Fibroblast of lung (primary cell): ENCODE data around the gene KLK7. TPM values are rescaled to one million over a fixed set of nuclear protein-coding genes. Genes with fewer than 3 reads are reported as not detected.

Experiments used
- DNase-seq, 2 donors: peaks; one replicate each; pipeline versions ENCODE4 v3.0.0 to v3.0.0-alpha.2; 2010; ENCODE audit warnings: low read depth in 2 of 2
- H2AFZ ChIP-seq: 2 replicates; pipeline ENCODE4 v1.5.1; 2012; ENCODE audit warnings: low read length, control low read depth, inconsistent platforms
- H3K27ac ChIP-seq: 2 replicates; pipeline ENCODE4 v1.5.1; 2011; ENCODE audit warnings: low read length, control low read depth; ENCODE audit not compliant: insufficient read depth
- H3K27me3 ChIP-seq: 2 replicates; pipeline ENCODE4 v1.5.1; 2011; ENCODE audit warnings: mild to moderate bottlenecking, low read length; ENCODE audit not compliant: control insufficient read depth, insufficient read depth
- H3K36me3 ChIP-seq: 2 replicates; pipeline ENCODE4 v1.5.1; 2011; ENCODE audit warnings: low read length; ENCODE audit not compliant: control insufficient read depth, insufficient read depth
- H3K4me1 ChIP-seq: 2 replicates; pipeline ENCODE4 v1.5.1; 2011; ENCODE audit warnings: low read length; ENCODE audit not compliant: control insufficient read depth, insufficient read depth; ENCODE audit errors: extremely low read depth
- H3K4me2 ChIP-seq: 2 replicates; pipeline ENCODE4 v1.5.1; 2011; ENCODE audit warnings: low read length, control low read depth; ENCODE audit not compliant: insufficient read depth; ENCODE audit errors: extremely low read depth
- H3K4me3 ChIP-seq, 4 experiments: fragments of 200-600 bp in 1 of 4; sonication (generic) in 1 of 4; replicated peaks in 1 of 4; 2 replicates each; pipeline ENCODE4 v1.5.1; 2011 to 2016; ENCODE audit warnings: low read length in 4 of 4, low read depth in 3 of 4, mild to moderate bottlenecking in 3 of 4, control low read depth in 2 of 4, inconsistent platforms in 1 of 4, mixed read lengths in 1 of 4; ENCODE audit not compliant: insufficient read depth in 1 of 4; ENCODE audit errors: control extremely low read depth in 1 of 4
- H3K79me2 ChIP-seq: 2 replicates; pipeline ENCODE4 v1.5.1; 2012; ENCODE audit warnings: mild to moderate bottlenecking, low read length, inconsistent platforms; ENCODE audit not compliant: control insufficient read depth, insufficient read depth
- H3K9ac ChIP-seq: 2 replicates; pipeline ENCODE4 v1.5.1; 2011; ENCODE audit warnings: mild to moderate bottlenecking, low read length, control low read depth; ENCODE audit not compliant: insufficient read depth
- H3K9me3 ChIP-seq: 2 replicates; pipeline ENCODE4 v1.5.1; 2012; ENCODE audit warnings: low read depth, low read length; ENCODE audit not compliant: control insufficient read depth, insufficient read depth
- H4K20me1 ChIP-seq: 2 replicates; pipeline ENCODE4 v1.5.1; 2011; ENCODE audit warnings: low read length; ENCODE audit not compliant: control insufficient read depth, insufficient read depth; ENCODE audit errors: extremely low read depth
- CTCF ChIP-seq, 2 donors: IDR thresholded peaks in 1 of 2; conservative IDR thresholded peaks in 1 of 2; 1 replicate in 1 of 2; 2 replicates in 1 of 2; pipeline ENCODE4 v1.5.1; 2011 to 2012; ENCODE audit warnings: low read length in 2 of 2, control low read depth in 1 of 2, inconsistent platforms in 1 of 2, low read depth in 1 of 2, mild to moderate bottlenecking in 1 of 2
- EZH2 ChIP-seq: IDR thresholded peaks from 2 replicates; pipeline ENCODE4 v1.5.1; 2012; ENCODE audit warnings: low read length, control low read depth, mild to moderate bottlenecking; ENCODE audit errors: missing control alignments
- polyA plus RNA-seq, 2 donors: library from polyadenylated mRNA; depleted of rRNA in 1 of 2; stranded (reverse) in 1 of 2; unstranded in 1 of 2; fragments of >200 nt; gene quantifications; 2 replicates each; pipeline ENCODE4 v1.2.1, GENCODE V29; 2011 to 2012; ENCODE audit warnings: missing spikeins in 1 of 2
- total RNA-seq: library from RNA; depleted of rRNA; stranded (reverse); fragments of >200 nt; gene quantifications from 2 replicates; pipeline ENCODE4 v1.2.1, GENCODE V29; 2014

KLK7 gene
- total and polyA plus RNA-seq, 2 donors (not counting 1 experiment from before 2014, with no cell fraction given), result not detected

GRCh38 chr19:50964266-50964665 is 19.5 kb downstream of the KLK7 start:
- Histone ChIP-seq H3K9me3 (no peaks in the 10 kb centered on the region), H3K4me1 (no peaks in the 10 kb centered on the region), H3K27ac (no peak overlapping the region), H3K27me3 (no peaks in the 10 kb centered on the region), H3K4me2 (no peak overlapping the region), H3K4me3 (no peak overlapping the region), H2AFZ (no peak overlapping the region), H3K36me3 (no peaks in the 10 kb centered on the region), H4K20me1 (no peaks in the 10 kb centered on the region), H3K9ac (no peak overlapping the region), H3K79me2 (no peaks in the 10 kb centered on the region)
- no peak for TF ChIP-seq EZH2
- no peak for TF ChIP-seq CTCF (conservative IDR thresholded peaks at IDR 0.05 in 1 of 2, IDR thresholded peaks at IDR 0.05 in 1 of 2; ENCODE audit: low read depth in 1 of 2, low read length in 2 of 2)
- no peak for DNase-seq

GRCh38 chr19:50963381-50963780 is 20.3 kb downstream of the KLK7 start:
- H4K20me1 ChIP-seq, result no peaks in the 10 kb centered on the region
- H3K4me1 ChIP-seq, result no peaks in the 10 kb centered on the region
- H3K27me3 ChIP-seq, result no peaks in the 10 kb centered on the region
- no peaks in the 10 kb centered on the region for H3K36me3 ChIP-seq
- no peak overlapping the region for H3K4me2 ChIP-seq
- no peak for DNase-seq
- no peaks in the 10 kb centered on the region for H3K9me3 ChIP-seq
- TF ChIP-seq CTCF (conservative IDR thresholded peaks at IDR 0.05 in 1 of 2, IDR thresholded peaks at IDR 0.05 in 1 of 2; ENCODE audit: low read depth in 1 of 2, low read length in 2 of 2), result no peak
- TF ChIP-seq EZH2, result no peak
- H2AFZ ChIP-seq, result no peak overlapping the region
- H3K9ac ChIP-seq, result no peak overlapping the region
- H3K79me2 ChIP-seq, result no peaks in the 10 kb centered on the region
- no peak overlapping the region for H3K4me3 ChIP-seq
- no peak overlapping the region for H3K27ac ChIP-seq

GRCh38 chr19:50962245-50962644 is 21.5 kb downstream of the KLK7 start:
- H3K9me3 ChIP-seq, result no peaks in the 10 kb centered on the region
- H3K27me3 ChIP-seq, result no peaks in the 10 kb centered on the region
- no peak overlapping the region for H3K4me2 ChIP-seq
- no peak for TF ChIP-seq EZH2
- TF ChIP-seq CTCF (conservative IDR thresholded peaks at IDR 0.05 in 1 of 2, IDR thresholded peaks at IDR 0.05 in 1 of 2; ENCODE audit: low read depth in 1 of 2, low read length in 2 of 2), result no peak
- no peak overlapping the region for H3K27ac ChIP-seq
- no peaks in the 10 kb centered on the region for H4K20me1 ChIP-seq
- H3K4me1 ChIP-seq, result no peaks in the 10 kb centered on the region
- H3K9ac ChIP-seq, result no peak overlapping the region
- no peak for DNase-seq
- H3K36me3 ChIP-seq, result no peaks in the 10 kb centered on the region
- H2AFZ ChIP-seq, result no peak overlapping the region
- no peaks in the 10 kb centered on the region for H3K79me2 ChIP-seq
- H3K4me3 ChIP-seq, result no peak overlapping the region
